UCSD-AML1 (cell line): Measurements from ENCODE around the gene TMEM272.

Experiments used
- DNase-seq: peaks from one replicate; lab custom pipeline; 2025; ENCODE audit not compliant: unreplicated experiment; lab: John Stamatoyannopoulos, UW

The TMEM272 gene

GRCh38 chr13:51806566-51806965, 38.4 kb downstream of the TMEM272 start:
- DNase-seq: no peak

- DNase-seq: no peak
These were observed 39.1 kb downstream of the TMEM272 start for GRCh38 chr13:51805925-51806324.

- no peak for DNase-seq
These were observed 39.7 kb downstream of the TMEM272 start for GRCh38 chr13:51805313-51805712.

GRCh38 chr13:51804295-51805172, 40.4 kb downstream of the TMEM272 start:
- DNase-seq: no peak

- peak; percentile 87 for DNase-seq
These were observed 41.3 kb downstream of the TMEM272 start, which contains the start of gene DHRS12 for GRCh38 chr13:51803422-51804294. TSS of gene DHRS12 (minus strand) at chr13:51804163. CDS start at chr13:51799659, 4,504 bp downstream.

- no peak for DNase-seq
These were observed 42.2 kb downstream of the TMEM272 start for GRCh38 chr13:51802631-51803418.

GRCh38 chr13:51801631-51802099, 43.3 kb downstream of the TMEM272 start:
- DNase-seq: no peak

- DNase-seq: no peak
These were observed 44.5 kb downstream of the TMEM272 start for GRCh38 chr13:51800486-51800885.

- DNase-seq: no peak
These were observed 45.7 kb downstream of the TMEM272 start for GRCh38 chr13:51799261-51799660.

GRCh38 chr13:51797664-51798488, 47.1 kb downstream of the TMEM272 start:
- DNase-seq: no peak

GRCh38 chr13:51796546-51796945, 48.4 kb downstream of the TMEM272 start:
- DNase-seq: no peak

- no peak for DNase-seq
These were observed 49.6 kb downstream of the TMEM272 start for GRCh38 chr13:51795419-51795818.

GRCh38 chr13:51794964-51795363, 50.0 kb downstream of the TMEM272 start:
- DNase-seq: no peak

GRCh38 chr13:51793570-51794271, 51.3 kb downstream of the TMEM272 start:
- DNase-seq: peak; percentile 71

- DNase-seq: no peak
These were observed 58.3 kb downstream of the TMEM272 start for GRCh38 chr13:51786425-51787265.

GRCh38 chr13:51785712-51786424, 59.1 kb downstream of the TMEM272 start:
- DNase-seq: no peak

- DNase-seq: no peak
These were observed 60.9 kb downstream of the TMEM272 start for GRCh38 chr13:51784097-51784496.
